22Rv1 (cell line): ENCODE measurements around the gene CA10.

Experiments used
- CTCF ChIP-seq: fragments of 450-650 bp; IDR thresholded peaks from 2 replicates; pipeline ENCODE4 v1.5.1; 2017; ENCODE audit warnings: mild to moderate bottlenecking
- ZFX ChIP-seq: fragments of 450-650 bp; IDR thresholded peaks from 2 replicates; pipeline ENCODE4 v1.6.1; 2017; ENCODE audit warnings: antibody characterized with exemption, borderline replicate concordance

- no peak for TF ChIP-seq CTCF
- TF ChIP-seq ZFX: no peak
These were observed 388.3 kb downstream of the CA10 start for GRCh38 chr17:51770027-51770759.
